ENCODE measurements around the gene PTGDR2.

Gene PTGDR2

GRCh38 chr11:60836866-60837515, 18.8 kb downstream of the PTGDR2 start:
- Histone ChIP-seq H3K4me3 (ENCODE audit: low read length) (no peak overlapping the region), H3K27ac (ENCODE audit: low read length) (no peak overlapping the region), H3K9me3 (ENCODE audit: insufficient read depth, low read length) (no peaks in the 10 kb centered on the region), H3K36me3 (replicated peaks; ENCODE audit: low read depth, low read length) (no peaks in the 10 kb centered on the region), H2AFZ (ENCODE audit: low read depth, low read length) (no peak overlapping the region; the same call in 1 of the 2 replicates), H3K4me1 (ENCODE audit: low read length) (peaks cover 84% of the 10 kb centered on the region), H3K9ac (ENCODE audit: low read length) (no peak overlapping the region; the same call in 1 of the 2 replicates), H3K27me3 (ENCODE audit: low read depth, low read length) (peaks cover 9% of the 10 kb centered on the region), H4K20me1 (ENCODE audit: insufficient read depth, low read length) (no peaks in the 10 kb centered on the region), H3K79me2 (ENCODE audit: low read length) (peaks cover 9% of the 10 kb centered on the region), H3K4me2 (ENCODE audit: low read length) (peak overlapping the region; percentile 2; the same call in 1 of the 2 replicates)
- TF ChIP-seq, protein P1, sequence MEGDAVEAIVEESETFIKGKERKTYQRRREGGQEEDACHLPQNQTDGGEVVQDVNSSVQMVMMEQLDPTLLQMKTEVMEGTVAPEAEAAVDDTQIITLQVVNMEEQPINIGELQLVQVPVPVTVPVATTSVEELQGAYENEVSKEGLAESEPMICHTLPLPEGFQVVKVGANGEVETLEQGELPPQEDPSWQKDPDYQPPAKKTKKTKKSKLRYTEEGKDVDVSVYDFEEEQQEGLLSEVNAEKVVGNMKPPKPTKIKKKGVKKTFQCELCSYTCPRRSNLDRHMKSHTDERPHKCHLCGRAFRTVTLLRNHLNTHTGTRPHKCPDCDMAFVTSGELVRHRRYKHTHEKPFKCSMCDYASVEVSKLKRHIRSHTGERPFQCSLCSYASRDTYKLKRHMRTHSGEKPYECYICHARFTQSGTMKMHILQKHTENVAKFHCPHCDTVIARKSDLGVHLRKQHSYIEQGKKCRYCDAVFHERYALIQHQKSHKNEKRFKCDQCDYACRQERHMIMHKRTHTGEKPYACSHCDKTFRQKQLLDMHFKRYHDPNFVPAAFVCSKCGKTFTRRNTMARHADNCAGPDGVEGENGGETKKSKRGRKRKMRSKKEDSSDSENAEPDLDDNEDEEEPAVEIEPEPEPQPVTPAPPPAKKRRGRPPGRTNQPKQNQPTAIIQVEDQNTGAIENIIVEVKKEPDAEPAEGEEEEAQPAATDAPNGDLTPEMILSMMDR (IDR thresholded peaks at IDR 0.05; ENCODE audit: low read depth, low read length): no peak
- no peak for TF ChIP-seq EZH2phosphoT487 (IDR thresholded peaks at IDR 0.05; ENCODE audit: low read depth)

- no peaks in the 10 kb centered on the region for H3K79me2 ChIP-seq (ENCODE audit: low read length)
- no peak for TF ChIP-seq EZH2phosphoT487 (IDR thresholded peaks at IDR 0.05; ENCODE audit: low read depth)
- TF ChIP-seq, protein P1 (IDR thresholded peaks at IDR 0.05; ENCODE audit: low read depth, low read length): no peak
- H3K4me2 ChIP-seq (ENCODE audit: low read length): peak overlapping the region; percentile 52
- H3K27ac ChIP-seq (ENCODE audit: low read length): peak overlapping the region; percentile 65
- no peaks in the 10 kb centered on the region for H3K9me3 ChIP-seq (ENCODE audit: insufficient read depth, low read length)
- H3K4me3 ChIP-seq (ENCODE audit: low read length): peak overlapping the region; percentile 21; the same call in 1 of the 2 replicates
- peaks cover 91% of the 10 kb centered on the region for H3K4me1 ChIP-seq (ENCODE audit: low read length)
- H3K9ac ChIP-seq (ENCODE audit: low read length): no peak overlapping the region; the same call in 1 of the 2 replicates
- no peaks in the 10 kb centered on the region for H3K36me3 ChIP-seq (replicated peaks; ENCODE audit: low read depth, low read length)
- H4K20me1 ChIP-seq (ENCODE audit: insufficient read depth, low read length): no peaks in the 10 kb centered on the region
- no peak overlapping the region for H2AFZ ChIP-seq (ENCODE audit: low read depth, low read length)
- peaks cover 10% of the 10 kb centered on the region for H3K27me3 ChIP-seq (ENCODE audit: low read depth, low read length)
Observed at GRCh38 chr11:60835534-60835846, 20.3 kb downstream of the PTGDR2 start.

DNA sequence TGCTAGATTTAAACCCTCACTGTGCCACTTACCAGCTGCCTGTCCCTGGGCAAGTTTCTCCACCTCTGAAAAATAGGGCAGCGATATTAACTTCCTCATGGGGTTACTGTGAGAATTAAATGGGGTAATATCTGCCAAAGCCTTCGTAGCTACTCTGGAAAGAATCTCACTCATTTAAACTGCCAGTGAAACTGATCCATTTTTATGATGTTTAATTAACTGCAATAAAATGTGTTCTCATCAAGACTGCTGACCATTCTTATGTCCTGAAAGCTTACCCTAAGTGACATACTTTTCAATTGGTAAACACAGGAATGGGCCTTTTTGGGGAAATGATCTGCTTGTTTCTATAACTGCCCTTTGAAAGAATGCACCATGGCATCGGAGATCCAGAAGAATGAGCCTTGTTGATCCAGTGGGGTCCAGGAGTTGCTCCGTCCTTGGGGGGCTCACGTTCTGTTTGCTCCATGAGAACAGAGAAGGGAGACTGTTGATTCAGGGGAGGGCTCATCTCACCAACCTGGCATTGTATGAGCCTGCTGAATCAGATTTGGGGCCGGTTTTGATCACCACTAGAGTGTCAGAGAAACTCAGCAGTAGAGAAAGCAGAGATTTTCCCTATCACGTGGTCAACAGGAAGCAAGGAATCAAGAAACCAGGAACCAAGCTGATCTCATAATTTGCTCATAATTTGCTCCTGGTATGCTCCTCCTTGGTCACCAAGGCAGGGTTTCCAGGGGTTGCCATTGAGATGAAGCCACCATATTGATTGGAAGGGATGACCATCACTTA, 20.8 kb downstream of the PTGDR2 start:
- Histone ChIP-seq H3K4me2 (ENCODE audit: low read length) (peak overlapping the region; percentile 52), H3K79me2 (ENCODE audit: low read length) (no peaks in the 10 kb centered on the region), H3K27ac (ENCODE audit: low read length) (peak overlapping the region; percentile 65), H3K36me3 (replicated peaks; ENCODE audit: low read depth, low read length) (no peaks in the 10 kb centered on the region), H4K20me1 (ENCODE audit: insufficient read depth, low read length) (no peaks in the 10 kb centered on the region), H3K4me3 (ENCODE audit: low read length) (peak overlapping the region; percentile 8), H3K9ac (ENCODE audit: low read length) (peak overlapping the region; percentile 24), H3K4me1 (ENCODE audit: low read length) (peaks cover 93% of the 10 kb centered on the region), H3K9me3 (ENCODE audit: insufficient read depth, low read length) (no peaks in the 10 kb centered on the region), H2AFZ (ENCODE audit: low read depth, low read length) (no peak overlapping the region), H3K27me3 (ENCODE audit: low read depth, low read length) (peaks cover 10% of the 10 kb centered on the region)
- no peak for TF ChIP-seq EZH2phosphoT487 (IDR thresholded peaks at IDR 0.05; ENCODE audit: low read depth)
- TF ChIP-seq, protein P1 (IDR thresholded peaks at IDR 0.05; ENCODE audit: low read depth, low read length): no peak

- Histone ChIP-seq H3K4me1 (ENCODE audit: low read length) (peaks cover 62% of the 10 kb centered on the region), H2AFZ (ENCODE audit: low read depth, low read length) (0 out of 2 replicates have a peak overlapping the region, but pooled peaks have one; percentile 9), H3K27me3 (ENCODE audit: low read depth, low read length) (peaks cover 10% of the 10 kb centered on the region), H3K4me2 (ENCODE audit: low read length) (peak overlapping the region; percentile 74), H3K27ac (ENCODE audit: low read length) (no peak overlapping the region), H4K20me1 (ENCODE audit: insufficient read depth, low read length) (no peaks in the 10 kb centered on the region), H3K36me3 (replicated peaks; ENCODE audit: low read depth, low read length) (no peaks in the 10 kb centered on the region), H3K9me3 (ENCODE audit: insufficient read depth, low read length) (no peaks in the 10 kb centered on the region), H3K79me2 (ENCODE audit: low read length) (no peaks in the 10 kb centered on the region), H3K4me3 (ENCODE audit: low read length) (peak overlapping the region; percentile 72), H3K9ac (ENCODE audit: low read length) (no peak overlapping the region)
- TF ChIP-seq EZH2phosphoT487 (IDR thresholded peaks at IDR 0.05; ENCODE audit: low read depth): no peak
- TF ChIP-seq, protein P1 (IDR thresholded peaks at IDR 0.05; ENCODE audit: low read depth, low read length): no peak
Observed at GRCh38 chr11:60831501-60832079, 24.2 kb downstream of the PTGDR2 start.

Data from OCI-LY3 (cell line).